GM19035 (cell line): ENCODE results near the gene EBF3.

ENCODE experiments used
- ATAC-seq: cut with Tn5 transposase; IDR thresholded peaks from one replicate; pipeline ENCODE4 v1.9.1; 2021; ENCODE audit not compliant: unreplicated experiment

Gene EBF3

DNA sequence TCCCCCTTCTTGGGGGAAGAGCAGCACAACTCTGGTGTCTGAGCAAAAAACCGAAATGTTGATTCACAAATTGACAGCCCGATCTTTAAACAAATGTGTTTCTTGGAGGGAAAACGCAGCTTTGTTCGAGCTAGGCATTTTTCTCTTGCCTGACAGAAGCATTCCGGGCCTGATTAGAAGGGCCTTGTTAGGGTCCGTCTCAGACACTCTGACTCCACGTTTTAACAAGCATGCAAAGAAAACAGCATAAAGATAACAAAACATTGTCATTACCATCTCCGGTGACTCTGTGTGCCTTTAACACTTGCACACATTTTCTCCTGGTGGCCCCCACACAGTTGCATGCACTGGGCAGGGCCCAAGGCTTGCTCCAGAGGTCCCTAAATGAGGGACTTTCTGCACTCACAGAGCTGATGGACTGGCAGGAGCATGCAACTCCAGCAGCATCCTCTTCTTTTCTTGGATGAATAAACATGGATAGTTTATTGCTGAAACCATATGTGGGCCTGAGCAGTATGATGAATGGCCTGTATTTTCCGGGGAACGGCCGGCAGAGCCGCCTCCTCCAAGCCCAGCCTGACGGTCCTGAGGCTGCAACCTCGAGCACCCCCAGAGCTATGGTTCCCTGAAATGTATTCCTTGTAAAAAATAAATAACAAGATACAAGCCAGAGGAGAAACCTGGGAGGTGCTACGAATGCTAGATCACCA, 50.9 kb downstream of the EBF3 start:
- no peak for ATAC-seq

DNA sequence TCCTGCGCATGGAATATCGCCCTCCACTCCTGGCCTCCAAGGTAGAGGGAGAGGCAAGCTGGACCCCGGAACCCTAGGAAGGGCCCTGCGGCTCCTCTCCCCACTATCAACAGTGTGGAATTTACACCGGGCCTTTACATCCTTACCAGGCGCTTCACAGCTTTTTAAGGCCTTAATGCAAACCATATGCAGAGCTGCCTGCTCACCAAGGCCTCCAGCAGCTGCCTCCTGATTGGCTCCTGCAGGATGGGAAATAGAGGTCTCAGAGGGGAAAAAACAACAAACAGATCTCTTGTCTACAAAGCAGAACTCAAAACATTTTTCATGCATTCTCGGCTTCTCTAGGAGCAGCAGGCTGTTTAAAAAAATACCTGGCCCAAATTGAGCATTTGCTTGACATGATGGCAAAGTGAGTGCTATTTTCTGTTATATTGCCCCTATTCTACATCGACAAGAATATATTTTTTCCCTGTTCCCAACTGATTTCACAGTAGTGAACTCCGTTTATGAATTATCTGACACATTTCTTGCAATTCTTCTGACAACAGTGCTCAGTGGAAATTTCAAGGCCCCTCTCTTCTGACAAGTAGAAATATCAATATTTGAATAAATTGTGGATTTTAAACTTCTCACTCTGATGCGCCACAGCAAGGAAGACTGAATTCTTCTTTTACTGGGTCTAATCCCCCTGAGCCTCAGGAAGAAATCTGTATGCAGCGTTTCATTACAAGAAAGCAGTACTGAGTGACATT, 51.7 kb downstream of the EBF3 start:
- ATAC-seq, result no peak

DNA sequence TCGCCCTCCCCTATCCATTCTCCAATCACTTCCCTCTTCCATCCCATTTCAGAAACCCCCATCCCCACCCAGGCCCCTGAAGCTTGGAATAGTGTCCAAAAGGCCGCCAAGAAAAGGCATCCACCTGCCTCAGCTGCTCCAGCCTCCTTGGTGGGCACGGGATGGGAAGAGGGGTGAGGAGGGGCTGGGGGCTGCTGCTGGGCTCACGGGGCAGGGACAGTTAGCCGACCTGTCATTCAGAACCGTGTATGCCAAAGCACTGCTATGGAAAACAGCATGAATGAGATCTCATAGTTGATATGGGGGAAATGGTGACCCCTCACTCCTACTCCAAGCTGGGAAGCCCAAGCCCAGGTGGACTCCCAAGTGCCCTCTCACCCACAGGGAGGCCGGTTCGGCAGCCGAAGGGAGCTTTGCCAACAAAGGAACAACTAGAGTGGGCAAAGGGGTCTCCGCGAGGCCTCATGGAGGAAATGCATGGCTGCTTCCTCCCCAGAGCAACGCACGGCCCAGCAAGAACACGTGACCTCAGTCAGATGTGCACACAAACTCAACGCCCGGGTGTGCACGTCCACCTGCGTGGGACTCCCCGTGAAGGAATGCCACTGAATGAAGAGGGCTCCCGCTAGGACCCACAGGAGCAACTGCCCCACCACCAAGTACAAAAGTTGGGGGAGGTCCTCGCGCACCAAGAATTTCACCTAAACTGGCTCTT, 52.5 kb downstream of the EBF3 start:
- ATAC-seq, result no peak

DNA sequence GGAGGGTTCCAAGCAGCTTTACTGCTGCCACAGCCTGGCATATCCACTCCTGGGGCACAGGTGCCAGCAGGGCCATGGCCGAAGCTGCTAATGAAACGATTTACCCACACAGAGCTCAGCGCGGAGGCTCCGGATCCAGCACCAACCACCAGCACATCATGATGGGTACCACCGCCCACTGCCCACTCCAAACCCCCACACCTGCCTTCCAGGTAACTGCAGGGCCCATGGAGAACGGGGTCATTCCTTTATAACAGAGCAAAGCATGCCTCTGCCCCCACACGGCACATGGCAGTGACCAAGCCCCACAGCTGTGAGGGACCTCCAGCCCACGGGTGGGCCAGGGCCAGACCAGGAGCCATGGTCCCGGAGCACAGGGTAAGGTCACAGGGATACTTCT, 53.2 kb downstream of the EBF3 start:
- ATAC-seq, result no peak

DNA sequence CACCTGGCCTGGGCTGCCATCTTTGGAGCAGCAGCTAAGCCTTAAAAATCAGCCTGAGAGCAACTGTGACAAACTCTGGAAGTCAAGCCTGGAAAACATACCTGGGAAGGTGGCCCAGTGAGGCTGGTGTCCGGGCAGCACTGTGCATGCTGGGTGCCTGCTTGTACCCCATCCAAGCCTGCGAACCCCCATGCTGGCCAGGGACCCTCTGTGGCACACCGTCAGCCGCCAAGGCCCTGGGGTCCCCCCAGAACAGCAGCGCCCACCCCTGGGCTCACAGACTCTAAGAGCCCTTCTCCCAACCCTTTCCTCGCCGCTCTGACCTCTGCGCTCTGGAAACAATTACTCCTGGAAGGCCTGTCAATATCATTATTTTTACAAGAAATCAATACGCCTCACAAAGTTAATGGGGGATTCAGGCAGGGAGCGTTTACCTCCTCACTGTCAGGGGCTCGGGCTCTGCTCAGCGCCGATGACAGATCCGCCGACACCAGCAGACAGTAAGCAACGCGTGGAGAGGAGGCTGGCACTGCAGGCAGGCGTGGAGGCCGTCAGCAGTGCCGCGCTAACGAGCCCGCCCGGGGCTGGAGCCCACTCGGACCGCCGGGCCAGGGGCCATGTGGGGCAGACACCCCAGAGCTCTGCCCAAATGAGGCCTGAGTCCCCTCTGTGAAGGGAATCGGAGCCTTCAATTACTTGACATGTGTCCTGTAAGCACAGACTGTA, 54.4 kb downstream of the EBF3 start:
- no peak for ATAC-seq

DNA sequence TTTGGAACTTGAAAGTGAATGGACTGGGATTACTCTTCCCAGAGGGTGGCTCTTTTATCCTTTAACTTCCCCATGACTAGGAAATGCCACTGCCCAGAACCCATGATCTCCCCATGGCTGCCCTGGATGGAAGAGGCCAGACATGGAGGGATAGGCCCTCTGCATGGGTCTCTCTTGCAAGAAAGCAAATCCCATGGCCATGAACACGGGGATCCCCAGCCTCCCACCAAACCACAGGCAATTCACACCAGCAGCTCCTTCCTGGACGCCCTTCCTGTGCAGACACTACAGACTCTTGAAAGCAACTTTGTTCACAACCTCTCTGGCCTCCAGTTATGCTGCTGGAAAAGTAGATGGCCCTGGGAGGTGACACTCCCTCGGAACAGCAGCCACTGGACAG, 55.0 kb downstream of the EBF3 start:
- ATAC-seq, result no peak

DNA sequence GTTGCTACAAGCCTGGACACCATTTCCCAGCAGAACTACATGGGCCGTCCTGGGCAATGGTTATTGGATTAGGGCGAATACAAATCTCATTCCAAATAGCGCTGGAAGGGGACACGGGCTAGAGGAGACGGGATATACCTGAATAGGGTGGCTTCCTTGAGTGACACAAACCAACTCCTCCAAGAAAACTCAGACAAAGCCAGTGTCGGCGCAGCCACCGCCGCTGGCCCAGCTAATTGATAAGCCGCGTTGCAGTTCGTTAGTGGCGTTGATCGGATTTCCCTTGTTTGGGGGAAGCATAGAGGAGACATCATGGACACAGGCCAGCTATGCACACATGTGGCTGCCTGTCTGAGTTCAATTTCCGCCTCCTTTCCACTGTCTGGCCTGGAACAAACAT, 55.7 kb downstream of the EBF3 start:
- ATAC-seq, result no peak

DNA sequence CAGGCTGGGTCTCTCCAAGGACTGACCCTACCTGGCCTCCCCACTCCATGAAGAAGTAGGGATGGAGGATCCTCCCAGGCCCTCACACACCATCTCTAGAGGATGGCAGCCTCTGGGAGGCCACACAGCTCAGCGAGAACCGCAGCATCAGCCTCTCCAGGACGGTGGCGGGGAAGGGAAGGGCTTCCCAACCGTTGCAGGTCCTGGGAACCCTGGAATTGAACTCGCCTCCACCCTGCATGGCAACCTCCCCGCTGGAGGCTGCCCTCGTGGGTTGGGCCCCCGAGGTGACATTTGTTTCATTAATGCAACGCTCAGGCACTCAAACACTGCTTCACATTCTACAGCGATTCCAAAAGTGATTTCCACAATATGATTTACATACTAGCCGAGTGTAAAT, 58.5 kb downstream of the EBF3 start:
- no peak for ATAC-seq

DNA sequence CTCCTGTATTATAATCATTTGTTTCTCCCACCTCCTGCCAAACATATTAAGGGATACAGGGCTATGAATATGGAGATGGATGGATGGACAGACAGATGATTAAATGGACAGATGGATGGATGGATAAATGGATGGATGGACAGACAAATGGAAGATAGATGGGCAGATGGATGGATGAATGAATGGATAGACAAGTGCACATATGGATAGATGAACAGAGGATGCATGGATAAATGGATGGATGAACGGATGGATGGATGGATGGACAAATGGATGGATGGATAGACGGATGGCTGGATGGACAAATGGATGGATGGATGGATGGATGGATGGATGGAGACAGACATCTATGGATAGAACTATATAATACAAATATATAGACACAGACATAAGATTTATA, 59.8 kb downstream of the EBF3 start:
- no peak for ATAC-seq

DNA sequence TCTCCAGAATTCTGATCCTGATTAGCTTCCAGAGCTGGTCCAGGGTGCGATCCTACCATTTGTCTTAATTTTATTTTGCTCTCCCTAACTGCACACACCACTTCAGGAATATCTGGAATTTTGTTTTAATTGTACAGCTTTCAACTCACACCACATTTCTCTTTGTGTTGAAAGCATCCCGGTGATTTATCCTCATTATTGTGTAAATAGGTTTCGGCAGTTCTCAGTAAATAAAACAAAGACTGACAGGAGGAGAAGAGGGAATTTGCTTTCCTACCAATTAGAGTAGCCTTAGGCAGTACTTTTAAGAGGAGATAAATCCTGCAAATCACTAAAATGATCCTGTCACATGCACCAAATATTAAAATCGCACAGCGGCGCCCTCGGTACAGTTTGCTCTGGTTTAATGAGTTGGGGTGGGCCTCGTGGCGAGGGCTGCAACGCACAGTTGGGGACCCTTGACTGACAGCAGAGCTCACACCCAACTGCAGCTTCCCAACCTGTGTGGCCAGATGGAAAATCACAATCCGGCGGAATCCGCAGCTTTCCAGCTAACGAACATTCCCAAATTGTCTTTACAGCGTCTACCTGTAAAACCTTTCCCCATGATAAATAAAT, 62.6 kb downstream of the EBF3 start:
- no peak for ATAC-seq

DNA sequence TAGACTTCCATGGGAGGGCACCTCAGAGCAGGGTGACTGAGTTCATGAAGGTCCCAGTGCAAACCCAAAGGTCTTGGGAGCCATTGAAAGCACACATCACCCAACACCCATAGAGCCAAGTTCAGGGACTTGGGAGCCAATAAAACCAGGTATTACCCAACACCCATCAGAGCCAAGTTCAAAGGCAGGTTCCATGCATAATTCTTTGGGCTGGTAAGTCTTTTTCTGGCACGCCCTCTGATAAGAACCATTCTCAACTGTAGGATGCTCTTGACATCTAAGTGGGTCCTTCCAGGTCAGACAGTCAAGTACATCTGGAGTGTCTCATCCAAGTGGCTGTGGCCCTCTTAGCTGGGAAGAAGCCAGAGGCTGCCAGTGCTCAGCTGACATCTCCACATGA, 63.2 kb downstream of the EBF3 start:
- no peak for ATAC-seq

DNA sequence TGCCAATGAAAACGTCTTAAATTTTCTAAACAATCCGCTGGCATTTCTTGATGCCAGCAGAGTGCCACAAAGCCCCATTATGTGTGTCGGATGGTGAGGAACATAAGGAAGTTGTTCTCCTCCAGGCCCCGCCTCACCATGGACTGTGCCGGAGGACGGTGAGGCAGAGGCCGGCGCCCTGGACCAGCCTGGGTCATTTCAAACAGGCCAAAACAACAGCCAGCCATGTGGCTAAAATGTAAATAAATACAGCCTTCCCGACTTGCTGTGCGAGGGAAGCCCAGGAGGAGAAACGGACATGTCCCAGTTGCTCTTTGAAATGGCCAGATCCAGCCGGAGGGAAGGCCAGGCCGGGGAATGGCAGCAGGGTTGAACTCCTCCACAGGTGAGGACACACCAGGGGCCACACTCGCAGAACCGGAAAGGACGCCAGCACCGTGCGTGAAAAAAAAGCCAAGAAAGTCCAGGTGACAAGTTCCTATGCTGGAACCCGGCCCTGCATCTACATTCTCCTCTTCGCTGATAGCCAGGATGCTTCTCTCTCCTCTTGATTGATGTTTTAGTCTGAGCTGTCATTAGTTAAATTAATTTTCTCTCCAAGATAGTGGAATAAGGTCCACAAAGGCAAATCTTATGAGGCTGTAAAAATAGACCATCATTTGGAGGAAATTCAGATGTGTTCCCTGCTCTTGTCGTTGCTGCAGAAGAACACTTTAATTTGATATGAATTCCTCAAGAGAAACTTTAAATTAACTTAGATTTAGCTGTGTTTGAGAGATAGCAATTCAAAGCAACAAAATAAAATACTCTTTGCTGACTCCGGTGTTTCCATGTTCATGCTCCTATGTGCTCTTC, 64.6 kb downstream of the EBF3 start:
- no peak for ATAC-seq

DNA sequence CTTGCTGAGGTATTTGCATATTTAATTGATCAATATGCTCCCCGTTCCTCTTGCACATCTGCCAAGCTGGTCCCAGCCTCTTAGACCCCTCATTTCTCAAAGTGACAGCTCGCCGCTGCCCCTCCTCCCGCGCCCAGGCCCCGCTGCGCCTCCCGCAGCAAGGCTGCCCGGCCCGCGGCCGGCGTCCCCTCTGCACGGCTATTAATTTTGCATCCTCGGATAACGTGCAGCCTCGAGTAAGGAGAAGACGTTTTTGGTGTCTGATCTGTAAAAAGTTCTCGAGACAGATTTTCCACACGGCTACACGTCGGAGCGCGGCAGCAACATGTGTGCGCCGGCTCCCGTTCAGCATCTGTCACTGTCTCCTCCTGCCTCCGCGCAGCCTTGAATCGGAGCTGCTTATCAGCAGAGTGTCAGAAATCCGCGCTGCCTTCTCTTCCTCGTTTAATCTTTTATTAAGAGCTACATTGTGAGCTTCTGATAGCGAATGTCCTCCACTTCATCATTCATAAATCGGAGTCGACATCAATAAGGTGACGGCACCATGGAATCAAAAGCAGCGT, 65.3 kb downstream of the EBF3 start:
- ATAC-seq, result no peak

DNA sequence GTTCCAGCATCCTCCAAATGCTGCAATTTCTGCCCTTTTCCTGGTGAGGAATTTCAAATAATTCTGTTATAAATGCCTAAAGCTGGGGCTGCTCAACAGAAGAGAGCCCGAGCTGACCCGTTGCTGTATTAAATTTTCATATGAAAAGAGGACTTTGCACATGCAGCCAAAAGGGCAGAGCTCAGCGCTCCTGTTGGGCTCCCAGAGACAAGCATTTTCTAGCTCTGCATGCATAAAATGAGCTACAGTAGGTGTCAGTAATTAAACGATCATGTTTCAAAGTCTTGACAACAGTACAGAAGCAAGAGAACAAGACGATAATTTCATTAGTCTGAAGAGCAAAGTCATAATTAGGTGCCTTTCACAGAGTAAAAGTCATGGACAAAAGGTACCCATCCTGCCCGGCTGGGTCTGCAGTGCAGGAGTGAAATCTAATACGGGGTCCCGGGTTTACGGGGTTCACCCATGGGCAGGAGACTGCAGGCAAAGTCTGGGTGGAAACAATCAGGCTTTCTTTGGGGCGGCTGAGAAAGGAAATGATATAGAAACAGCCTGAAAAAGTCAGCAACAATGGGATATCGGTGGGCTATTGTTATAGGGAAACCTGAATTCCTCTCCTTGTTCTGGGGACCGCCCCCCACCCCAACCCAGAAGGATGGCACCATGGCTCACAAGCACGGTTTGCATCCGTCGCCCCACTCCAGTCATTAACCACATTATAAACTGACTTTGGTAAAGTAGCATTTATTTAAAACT, 66.0 kb downstream of the EBF3 start:
- ATAC-seq, result no peak

DNA sequence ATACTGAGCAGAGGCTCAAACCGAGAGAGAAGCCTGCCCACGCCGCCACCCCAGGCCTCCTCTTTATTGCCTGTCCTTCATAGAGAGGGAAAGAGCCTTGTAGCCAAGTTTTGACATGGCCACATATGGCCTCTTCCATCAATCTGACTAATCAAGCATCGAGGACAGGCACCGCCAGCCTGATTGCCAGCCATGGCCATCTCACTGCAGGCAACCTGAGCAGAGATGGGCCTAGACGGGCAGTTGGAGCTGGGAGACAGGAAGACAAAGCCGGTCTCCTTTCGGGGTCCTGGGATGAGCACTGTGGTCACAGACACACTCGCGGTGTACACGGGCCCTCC, 67.2 kb downstream of the EBF3 start:
- ATAC-seq, result no peak

DNA sequence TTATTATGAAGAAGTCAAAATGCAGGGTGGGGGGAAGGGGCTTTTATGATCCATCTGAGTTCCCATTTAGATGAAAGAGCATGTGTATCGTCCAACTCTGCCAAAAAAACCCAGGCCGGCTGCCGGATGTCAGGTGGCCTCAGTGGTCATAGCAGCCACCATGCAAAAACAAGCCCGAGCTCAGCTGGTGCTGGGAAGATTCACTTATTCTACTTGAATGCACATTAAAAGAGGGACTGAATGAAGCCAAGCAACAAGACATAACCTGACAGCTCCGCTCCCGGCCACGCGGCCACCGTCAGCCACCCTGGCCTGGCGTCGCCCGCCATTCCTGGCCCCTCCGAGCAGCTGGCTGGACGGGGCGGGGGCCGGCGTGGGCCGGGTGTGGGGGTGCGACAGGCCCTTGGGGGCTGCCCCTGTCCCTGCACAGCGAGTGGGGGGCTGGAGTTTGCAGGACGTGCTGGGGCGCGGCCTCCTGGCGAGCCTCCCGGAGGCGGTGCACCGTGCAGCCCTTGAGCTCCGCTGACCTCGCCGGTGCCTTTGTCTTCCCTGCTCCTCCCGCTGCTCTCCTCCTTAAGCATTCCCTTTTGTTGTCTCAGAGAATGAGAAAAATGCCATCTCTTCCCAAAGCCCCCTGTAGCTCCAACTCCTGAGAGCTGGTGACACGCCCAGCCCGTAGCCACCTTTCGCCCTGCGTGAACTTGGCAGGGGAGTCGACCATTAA, 67.8 kb downstream of the EBF3 start:
- ATAC-seq, result no peak

DNA sequence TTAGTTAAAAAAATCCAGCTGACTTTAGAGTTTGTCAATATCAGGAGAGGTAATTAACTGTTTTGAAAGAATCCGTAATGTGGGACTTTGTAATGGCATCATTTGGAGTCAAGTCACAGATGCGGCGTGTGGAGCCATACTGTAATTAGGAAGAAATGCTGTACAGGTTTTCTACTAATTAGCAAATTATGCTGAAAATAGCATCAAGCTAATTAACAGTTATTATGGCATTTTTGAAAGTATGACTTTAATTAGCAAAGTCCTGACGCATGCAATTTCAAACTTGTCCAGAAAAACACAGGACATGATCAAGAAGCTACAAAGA, 68.3 kb downstream of the EBF3 start:
- ATAC-seq, result no peak

DNA sequence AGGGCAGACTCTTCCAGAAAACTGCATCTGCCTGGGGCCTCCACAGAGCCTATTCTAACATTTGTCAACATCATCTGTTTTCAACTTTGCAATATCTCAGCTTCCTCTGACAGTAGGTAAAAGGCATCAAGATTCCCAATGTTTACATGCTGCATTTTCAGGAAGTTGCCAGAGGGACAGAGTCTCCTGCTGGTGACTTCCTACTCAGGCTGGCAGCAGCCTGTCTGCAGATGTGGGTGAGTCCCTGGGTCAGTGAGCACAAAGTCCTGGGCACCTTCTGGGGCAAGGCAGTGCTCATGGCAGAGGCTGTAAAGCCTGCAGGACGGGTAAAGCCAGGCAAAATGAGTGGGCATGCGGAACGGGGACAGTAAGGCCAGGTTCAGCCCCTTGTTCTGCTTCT, 69.4 kb downstream of the EBF3 start:
- no peak for ATAC-seq
